Left ventricle myocardium inferior (tissue), 1 donor: Measurements from ENCODE around the gene PNMT. TPM values are rescaled to one million over a fixed set of nuclear protein-coding genes. Genes with fewer than 3 reads are reported as not detected.

Experiments
- DNase-seq: peaks from one replicate; pipeline ENCODE4 v3.0.0-alpha.2; 2020
- H3K27ac ChIP-seq: fragments of 200-600 bp; replicated peaks from 2 replicates; pipeline ENCODE4 v1.8.0; 2021
- H3K27me3 ChIP-seq: fragments of 200-600 bp; 2 replicates; pipeline ENCODE4 v1.8.0; 2021; ENCODE audit warnings: low read depth
- H3K36me3 ChIP-seq: fragments of 200-600 bp; 2 replicates; pipeline ENCODE4 v1.8.0; 2021
- H3K4me1 ChIP-seq: fragments of 200-600 bp; 2 replicates; pipeline ENCODE4 v1.8.0; 2021
- H3K4me3 ChIP-seq: fragments of 200-600 bp; 2 replicates; pipeline ENCODE4 v1.8.0; 2021; ENCODE audit warnings: mild to moderate bottlenecking, moderate library complexity
- H3K9me3 ChIP-seq: fragments of 200-600 bp; replicated peaks from 2 replicates; pipeline ENCODE4 v1.8.0; 2021
- CTCF ChIP-seq: fragments of 200-600 bp; IDR thresholded peaks from 2 replicates; pipeline ENCODE4 v1.8.0; 2021; ENCODE audit warnings: antibody characterized with exemption, mild to moderate bottlenecking, borderline replicate concordance
- intact Hi-C: fragments of 100-400 bp; cut with micrococcal nuclease; formaldehyde crosslinking; loops from one replicate; pipeline ENCODE4 v1.11.0; 2022
- total RNA-seq: library from RNA; stranded (reverse); fragmentation: NEBNext Ultra II Directional; extraction: Animal tissue kit (Norgen Biotek cat#: 25700); gene quantifications from one replicate; pipeline ENCODE4 v1.2.1, GENCODE V29; 2021
- donor health status: DM: no; HTN: yes; CAD: no; lungs with severe emphysema.

Gene PNMT
- total RNA-seq, 1 donor from 2014 or later, result 7.6 TPM

DNA sequence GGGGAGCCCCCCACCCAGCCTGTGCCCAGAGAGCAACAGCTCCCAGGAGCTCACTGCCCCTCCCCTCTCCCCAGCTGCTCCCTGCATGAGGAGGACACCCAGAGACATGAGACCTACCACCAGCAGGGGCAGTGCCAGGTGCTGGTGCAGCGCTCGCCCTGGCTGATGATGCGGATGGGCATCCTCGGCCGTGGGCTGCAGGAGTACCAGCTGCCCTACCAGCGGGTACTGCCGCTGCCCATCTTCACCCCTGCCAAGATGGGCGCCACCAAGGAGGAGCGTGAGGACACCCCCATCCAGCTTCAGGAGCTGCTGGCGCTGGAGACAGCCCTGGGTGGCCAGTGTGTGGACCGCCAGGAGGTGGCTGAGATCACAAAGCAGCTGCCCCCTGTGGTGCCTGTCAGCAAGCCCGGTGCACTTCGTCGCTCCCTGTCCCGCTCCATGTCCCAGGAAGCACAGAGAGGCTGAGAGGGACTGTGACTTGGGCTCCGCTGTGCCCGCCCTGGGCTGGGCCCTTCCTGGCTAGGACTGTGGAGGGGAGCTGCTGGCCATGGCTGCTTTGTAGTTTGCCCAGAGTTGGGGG lies 2.5 kb upstream of the PNMT start:
- intact Hi-C loops, result no loop called here
- peak overlapping the region; percentile 76 for H3K4me3 ChIP-seq
- peaks cover 42% of the 10 kb centered on the region for H3K27me3 ChIP-seq
- DNase-seq, result no peak
- H3K27ac ChIP-seq, result peak overlapping the region; percentile 97
- TF ChIP-seq CTCF, result peak; percentile 17
- H3K4me1 ChIP-seq, result peaks cover 97% of the 10 kb centered on the region
- H3K9me3 ChIP-seq, result no peaks in the 10 kb centered on the region
- H3K36me3 ChIP-seq, result peaks cover 2% of the 10 kb centered on the region

DNA sequence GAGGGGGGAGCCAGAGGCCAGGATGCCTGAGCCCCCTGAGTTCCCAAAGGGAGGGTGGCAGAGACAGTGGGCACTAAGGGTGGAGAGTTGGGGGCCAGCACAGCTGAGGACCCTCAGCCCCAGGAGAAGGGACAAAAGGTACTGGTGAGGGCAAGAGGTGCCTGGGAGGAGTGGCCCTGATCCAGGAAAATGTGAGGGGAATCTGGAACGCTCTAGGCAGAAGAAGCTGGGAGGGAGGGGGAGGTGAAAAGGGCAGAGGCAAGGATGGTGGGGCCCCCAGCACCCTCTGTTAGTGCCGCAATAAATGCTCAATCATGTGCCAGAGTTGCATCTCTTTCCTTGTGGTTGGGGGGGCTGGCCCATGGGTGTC lies 2.0 kb upstream of the PNMT start:
- intact Hi-C loops, result no loop called here
- Histone ChIP-seq H3K36me3 (no peaks in the 10 kb centered on the region), H3K4me1 (peaks cover 97% of the 10 kb centered on the region), H3K4me3 (peak overlapping the region; percentile 76), H3K27me3 (peaks cover 42% of the 10 kb centered on the region), H3K9me3 (no peaks in the 10 kb centered on the region), H3K27ac (peak overlapping the region; percentile 97)
- TF ChIP-seq CTCF, result no peak
- DNase-seq, result peak; percentile 32

- H3K4me3 ChIP-seq, result peak overlapping the region; percentile 76
- peak; percentile 85 for DNase-seq
- H3K27ac ChIP-seq, result peak overlapping the region; percentile 97
- no peak for TF ChIP-seq CTCF
- peaks cover 97% of the 10 kb centered on the region for H3K4me1 ChIP-seq
- H3K36me3 ChIP-seq, result no peaks in the 10 kb centered on the region
- H3K27me3 ChIP-seq, result peaks cover 42% of the 10 kb centered on the region
- H3K9me3 ChIP-seq, result no peaks in the 10 kb centered on the region
- intact Hi-C loops, result no loop called here
Measured at GRCh38 chr17:39666601-39667261, 1.5 kb upstream of the PNMT start.

GRCh38 chr17:39667262-39667944 lies 850 bp upstream of the PNMT start:
- intact Hi-C loops, result no loop called here
- TF ChIP-seq CTCF, result no peak
- Histone ChIP-seq H3K27me3 (peaks cover 42% of the 10 kb centered on the region), H3K27ac (peak overlapping the region; percentile 97), H3K4me3 (peak overlapping the region; percentile 76), H3K4me1 (peaks cover 97% of the 10 kb centered on the region), H3K36me3 (no peaks in the 10 kb centered on the region), H3K9me3 (no peaks in the 10 kb centered on the region)
- DNase-seq, result peak; percentile 66

GRCh38 chr17:39669897-39670735 lies 1.9 kb downstream of the PNMT start:
- DNase-seq, result no peak

More at GRCh38 chr17:39669897-39670735, 1.9 kb downstream of the PNMT start:
- peaks cover 90% of the 10 kb centered on the region for H3K4me1 ChIP-seq
- H3K9me3 ChIP-seq, result no peaks in the 10 kb centered on the region
- intact Hi-C loops, result no loop called here
- no peak for TF ChIP-seq CTCF
- peak overlapping the region; percentile 97 for H3K27ac ChIP-seq
- H3K27me3 ChIP-seq, result peaks cover 42% of the 10 kb centered on the region
- no peak overlapping the region for H3K4me3 ChIP-seq
- no peaks in the 10 kb centered on the region for H3K36me3 ChIP-seq
